Suppressor macrophage treated with lipopolysaccharide for 4 hours (primary cell): ENCODE results near the gene ZDHHC9.

Experiments used
- DNase-seq: peaks from one replicate; pipeline ENCODE4 v3.0.0-alpha.2; 2020

Gene ZDHHC9

GRCh38 chrX:129761596-129761995 lies 82.1 kb downstream of the ZDHHC9 start:
- DNase-seq, result no peak

- DNase-seq, result no peak
These were observed 82.7 kb downstream of the ZDHHC9 start for GRCh38 chrX:129760981-129761380.

GRCh38 chrX:129760155-129760554 lies 83.5 kb downstream of the ZDHHC9 start:
- no peak for DNase-seq

GRCh38 chrX:129759576-129760061 lies 84.1 kb downstream of the ZDHHC9 start:
- peak; percentile 72 for DNase-seq

GRCh38 chrX:129755779-129756650 lies 87.7 kb downstream of the ZDHHC9 start:
- no peak for DNase-seq

GRCh38 chrX:129754056-129755024 lies 89.3 kb downstream of the ZDHHC9 start:
- DNase-seq, result peak; percentile 40
